NOMO-1 (cell line): ENCODE data around the gene PNPLA8.
"Not testable (repeated sequence)": the region's sequence is repeated elsewhere in the genome, so short reads cannot be mapped to it uniquely, and the experiment has no call there.

Experiments
- DNase-seq, 2 experiments: peaks; one replicate each; lab custom pipeline; 2025; ENCODE audit not compliant: unreplicated experiment in 2 of 2; lab: John Stamatoyannopoulos, UW

PNPLA8 gene

GRCh38 chr7:108479751-108480150, 46.2 kb downstream of the PNPLA8 start:
- DNase-seq = no peak

GRCh38 chr7:108479118-108479517, 46.8 kb downstream of the PNPLA8 start:
- DNase-seq = no peak

GRCh38 chr7:108468246-108468645, 57.7 kb downstream of the PNPLA8 start:
- no peak for DNase-seq

GRCh38 chr7:108467391-108467790, 58.5 kb downstream of the PNPLA8 start:
- no peak for DNase-seq

GRCh38 chr7:108466322-108466721, 59.6 kb downstream of the PNPLA8 start:
- DNase-seq = not testable (repeated sequence)

GRCh38 chr7:108464743-108465142, 61.2 kb downstream of the PNPLA8 start:
- DNase-seq = no peak

GRCh38 chr7:108463613-108464012, 62.3 kb downstream of the PNPLA8 start:
- no peak for DNase-seq

- DNase-seq = no peak
Measured at GRCh38 chr7:108461840-108462239, 64.1 kb downstream of the PNPLA8 start.

GRCh38 chr7:108460964-108461363, 65.0 kb downstream of the PNPLA8 start:
- DNase-seq = no peak

GRCh38 chr7:108459922-108460551, 65.9 kb downstream of the PNPLA8 start:
- DNase-seq = peak in 1 of 2 experiments; percentile 24

GRCh38 chr7:108457871-108458270, 68.1 kb downstream of the PNPLA8 start:
- no peak for DNase-seq

- DNase-seq = no peak
Measured at GRCh38 chr7:108456845-108457540, 68.9 kb downstream of the PNPLA8 start.

GRCh38 chr7:108455998-108456677, 69.8 kb downstream of the PNPLA8 start, which contains the start of gene NRCAM:
TSS of gene NRCAM (minus strand) at chr7:108456436. CDS start at chr7:108240064, 216,372 bp downstream.
- DNase-seq = peak; percentile 2 to 9

- DNase-seq = no peak
Measured at GRCh38 chr7:108455551-108455997, 70.4 kb downstream of the PNPLA8 start.

GRCh38 chr7:108454674-108455550, 71.0 kb downstream of the PNPLA8 start:
- DNase-seq = no peak

GRCh38 chr7:108454317-108454673, 71.6 kb downstream of the PNPLA8 start:
- no peak for DNase-seq

GRCh38 chr7:108453320-108453719, 72.6 kb downstream of the PNPLA8 start:
- DNase-seq = no peak

- no peak for DNase-seq
Measured at GRCh38 chr7:108452707-108453106, 73.2 kb downstream of the PNPLA8 start.

GRCh38 chr7:108451296-108451848, 74.6 kb downstream of the PNPLA8 start:
- no peak for DNase-seq

- no peak for DNase-seq
Measured at GRCh38 chr7:108450160-108450559, 75.8 kb downstream of the PNPLA8 start.
